ENCODE results near the gene FAM120A. TPM values are rescaled to one million over a fixed set of nuclear protein-coding genes. Genes with fewer than 3 reads are reported as not detected.

The FAM120A gene
- total RNA-seq, 1 experiment from 2014 or later = 53.3 TPM

DNA sequence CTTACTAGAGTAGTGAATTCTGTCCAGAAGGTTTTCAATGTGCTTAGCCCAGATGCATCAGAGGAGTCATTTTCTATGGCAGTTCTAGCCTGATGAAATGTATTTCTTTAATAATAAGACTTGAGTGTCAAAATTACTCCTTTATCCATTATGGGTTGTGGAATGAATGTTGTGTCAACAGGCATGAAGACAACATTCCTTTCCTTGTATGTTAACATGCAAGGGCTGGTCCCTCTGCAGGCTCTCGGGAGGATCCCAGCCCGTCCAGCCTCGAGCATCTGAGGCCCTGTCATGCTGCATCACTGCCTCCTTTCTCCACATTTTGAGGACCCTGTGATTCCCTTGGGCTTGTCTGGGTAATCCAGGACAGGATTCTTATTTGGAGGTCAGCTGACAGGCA lies 44.8 kb downstream of the FAM120A start:
- POLR2A ChIA-PET = no interaction called here
- DNase-seq (ENCODE audit: low spot score) (no peak), ATAC-seq (no peak)
- peaks cover 62% of the 10 kb centered on the region for H3K36me3 Mint-ChIP-seq
- no peak overlapping the region for H3K27ac Mint-ChIP-seq
- CTCF ChIA-PET = no interaction called here
- H3K9me3 Mint-ChIP-seq = no peaks in the 10 kb centered on the region
- H3K27me3 Mint-ChIP-seq (ENCODE audit: low read depth) = no peaks in the 10 kb centered on the region
- H3K4me1 Mint-ChIP-seq = no peaks in the 10 kb centered on the region
- TF ChIP-seq ETV6 (CRISPR knock-in tag; IDR thresholded peaks at IDR 0.05) (no peak), ZNF317 (CRISPR knock-in tag; IDR thresholded peaks at IDR 0.05; ENCODE audit: borderline replicate concordance, low read depth) (no peak), STAT6 (CRISPR knock-in tag; conservative IDR thresholded peaks at IDR 0.05; ENCODE audit: low read depth) (no peak), IRF2 (CRISPR knock-in tag; IDR thresholded peaks at IDR 0.05; ENCODE audit: borderline replicate concordance, low read depth) (no peak), ZMAT4 (CRISPR knock-in tag; IDR thresholded peaks at IDR 0.05) (no peak), NFYB (CRISPR knock-in tag; conservative IDR thresholded peaks at IDR 0.05; ENCODE audit: low read depth) (no peak), HMGA2 (CRISPR knock-in tag; IDR thresholded peaks at IDR 0.05) (no peak), CTCF (IDR thresholded peaks at IDR 0.05) (no peak), ATF1 (CRISPR knock-in tag; IDR thresholded peaks at IDR 0.05) (no peak), ELF4 (CRISPR knock-in tag; IDR thresholded peaks at IDR 0.05; ENCODE audit: low read depth) (no peak), EMX1 (CRISPR knock-in tag; IDR thresholded peaks at IDR 0.05) (no peak), ESRRA (CRISPR knock-in tag; IDR thresholded peaks at IDR 0.05; ENCODE audit: borderline replicate concordance) (no peak), OVOL2 (CRISPR knock-in tag; IDR thresholded peaks at IDR 0.05; ENCODE audit: borderline replicate concordance) (no peak)
- TF ChIP-seq, protein P1, sequence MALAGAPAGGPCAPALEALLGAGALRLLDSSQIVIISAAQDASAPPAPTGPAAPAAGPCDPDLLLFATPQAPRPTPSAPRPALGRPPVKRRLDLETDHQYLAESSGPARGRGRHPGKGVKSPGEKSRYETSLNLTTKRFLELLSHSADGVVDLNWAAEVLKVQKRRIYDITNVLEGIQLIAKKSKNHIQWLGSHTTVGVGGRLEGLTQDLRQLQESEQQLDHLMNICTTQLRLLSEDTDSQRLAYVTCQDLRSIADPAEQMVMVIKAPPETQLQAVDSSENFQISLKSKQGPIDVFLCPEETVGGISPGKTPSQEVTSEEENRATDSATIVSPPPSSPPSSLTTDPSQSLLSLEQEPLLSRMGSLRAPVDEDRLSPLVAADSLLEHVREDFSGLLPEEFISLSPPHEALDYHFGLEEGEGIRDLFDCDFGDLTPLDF (CRISPR knock-in tag; IDR thresholded peaks at IDR 0.05) = no peak
- TF ChIP-seq, protein P2, sequence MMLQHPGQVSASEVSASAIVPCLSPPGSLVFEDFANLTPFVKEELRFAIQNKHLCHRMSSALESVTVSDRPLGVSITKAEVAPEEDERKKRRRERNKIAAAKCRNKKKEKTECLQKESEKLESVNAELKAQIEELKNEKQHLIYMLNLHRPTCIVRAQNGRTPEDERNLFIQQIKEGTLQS (CRISPR knock-in tag; conservative IDR thresholded peaks at IDR 0.05) = no peak
- H3K4me3 Mint-ChIP-seq = no peak overlapping the region

- no peak for ATAC-seq
- H3K9me3 Mint-ChIP-seq = no peaks in the 10 kb centered on the region
- TF ChIP-seq, protein P1 (CRISPR knock-in tag; IDR thresholded peaks at IDR 0.05) = no peak
- no peak for TF ChIP-seq JUN (CRISPR knock-in tag; IDR thresholded peaks at IDR 0.05)
- no peak for TF ChIP-seq TCF7 (CRISPR knock-in tag; IDR thresholded peaks at IDR 0.05; ENCODE audit: low read depth)
- no peak for TF ChIP-seq ZNF423 (CRISPR knock-in tag; IDR thresholded peaks at IDR 0.05)
- no peak for TF ChIP-seq ZMAT4 (CRISPR knock-in tag; IDR thresholded peaks at IDR 0.05)
- TF ChIP-seq CBFB (CRISPR knock-in tag; IDR thresholded peaks at IDR 0.05; ENCODE audit: low read depth) = no peak
- no peak for TF ChIP-seq ZNF121 (CRISPR knock-in tag; IDR thresholded peaks at IDR 0.05)
- TF ChIP-seq ETV6 (CRISPR knock-in tag; IDR thresholded peaks at IDR 0.05) = no peak
- TF ChIP-seq, protein P3, sequence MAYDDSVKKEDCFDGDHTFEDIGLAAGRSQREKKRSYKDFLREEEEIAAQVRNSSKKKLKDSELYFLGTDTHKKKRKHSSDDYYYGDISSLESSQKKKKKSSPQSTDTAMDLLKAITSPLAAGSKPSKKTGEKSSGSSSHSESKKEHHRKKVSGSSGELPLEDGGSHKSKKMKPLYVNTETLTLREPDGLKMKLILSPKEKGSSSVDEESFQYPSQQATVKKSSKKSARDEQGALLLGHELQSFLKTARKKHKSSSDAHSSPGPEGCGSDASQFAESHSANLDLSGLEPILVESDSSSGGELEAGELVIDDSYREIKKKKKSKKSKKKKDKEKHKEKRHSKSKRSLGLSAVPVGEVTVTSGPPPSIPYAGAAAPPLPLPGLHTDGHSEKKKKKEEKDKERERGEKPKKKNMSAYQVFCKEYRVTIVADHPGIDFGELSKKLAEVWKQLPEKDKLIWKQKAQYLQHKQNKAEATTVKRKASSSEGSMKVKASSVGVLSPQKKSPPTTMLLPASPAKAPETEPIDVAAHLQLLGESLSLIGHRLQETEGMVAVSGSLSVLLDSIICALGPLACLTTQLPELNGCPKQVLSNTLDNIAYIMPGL (CRISPR knock-in tag; IDR thresholded peaks at IDR 0.05) = no peak
- TF ChIP-seq FOXP1 (CRISPR knock-in tag; IDR thresholded peaks at IDR 0.05; ENCODE audit: borderline replicate concordance) = no peak
- no peak for TF ChIP-seq SMAD3 (CRISPR knock-in tag; IDR thresholded peaks at IDR 0.05; ENCODE audit: borderline replicate concordance)
- no peak for TF ChIP-seq MXD4 (CRISPR knock-in tag; IDR thresholded peaks at IDR 0.05; ENCODE audit: borderline replicate concordance)
- TF ChIP-seq ZBTB21 (CRISPR knock-in tag; IDR thresholded peaks at IDR 0.05; ENCODE audit: borderline replicate concordance) = no peak
- no peak for TF ChIP-seq ZNF416 (CRISPR knock-in tag; IDR thresholded peaks at IDR 0.05)
Observed at GRCh38 chr9:93500571-93501298, 49.2 kb downstream of the FAM120A start.

More at GRCh38 chr9:93500571-93501298, 49.2 kb downstream of the FAM120A start:
- Mint-ChIP-seq H3K4me1 (no peaks in the 10 kb centered on the region), H3K36me3 (peaks cover 63% of the 10 kb centered on the region), H3K4me3 (no peak overlapping the region), H3K27ac (peak overlapping the region; percentile 52), H3K27me3 (ENCODE audit: low read depth) (no peaks in the 10 kb centered on the region)
- ChIA-PET CTCF (no interaction called here), POLR2A (no interaction called here)
- no peak for DNase-seq (ENCODE audit: low spot score)

All from WTC11 (cell line).